A375 (cell line): Measurements from ENCODE around the gene GNG10. TPM values are rescaled to one million over a fixed set of nuclear protein-coding genes. Genes with fewer than 3 reads are reported as not detected.

Source experiments
- total RNA-seq: library from RNA; depleted of rRNA; stranded (reverse); fragments of >200 nt; shearing (Covaris generic); gene quantifications from 2 replicates; pipeline ENCODE4 v1.2.3, GENCODE V29; 2014; rRNA removed

GNG10 gene
- 32.1 and 34.3 TPM in 2 replicates for total RNA-seq

GRCh38 chr9:111661150-111661801 lies at the start of gene GNG10:
Gene GNG10 (plus strand): TSS chr9:111661605. CDS start chr9:111661635, 30 bp downstream.

GRCh38 chr9:111631214-111631971 lies 30.0 kb upstream of the GNG10 start, which contains the start of gene DNAJC25:
Gene DNAJC25 (plus strand): TSS chr9:111631334. CDS start chr9:111631408, 74 bp downstream.

Other genes with a start within 250 kb of the GNG10 start
- 140 and 158 TPM in 2 replicates for gene ECPAS, start 177.2 kb upstream of the GNG10 start, total RNA-seq
- 3.3 and 3.8 TPM in 2 replicates for gene ZNF483, start 136.4 kb upstream of the GNG10 start, total RNA-seq
- gene PTGR1, start 62.0 kb upstream of the GNG10 start, total RNA-seq: 24.8 and 26.4 TPM in 2 replicates
- gene DNAJC25, start 30.3 kb upstream of the GNG10 start, total RNA-seq: 7.5 and 11.7 TPM in 2 replicates
- 0.08 TPM in 1 of 2 replicates, not detected in the other for gene SHOC1, start 133.3 kb downstream of the GNG10 start, total RNA-seq
- gene UGCG, start 235.2 kb downstream of the GNG10 start, total RNA-seq: 46.6 and 53.5 TPM in 2 replicates